CD4-positive, alpha-beta T cell treated with Interleukin-4 for 4 hours (primary cell): ENCODE measurements around the gene ACAT2.
A peak's percentile ranks its signal among the peaks of the same experiment; 100 is the strongest.
"Not testable (repeated sequence)": the region's sequence is repeated elsewhere in the genome, so short reads cannot be mapped to it uniquely, and the experiment has no call there.

Experiments used
- DNase-seq: peaks from one replicate; pipeline ENCODE4 v3.0.0-alpha.2; 2020

Gene ACAT2

DNA sequence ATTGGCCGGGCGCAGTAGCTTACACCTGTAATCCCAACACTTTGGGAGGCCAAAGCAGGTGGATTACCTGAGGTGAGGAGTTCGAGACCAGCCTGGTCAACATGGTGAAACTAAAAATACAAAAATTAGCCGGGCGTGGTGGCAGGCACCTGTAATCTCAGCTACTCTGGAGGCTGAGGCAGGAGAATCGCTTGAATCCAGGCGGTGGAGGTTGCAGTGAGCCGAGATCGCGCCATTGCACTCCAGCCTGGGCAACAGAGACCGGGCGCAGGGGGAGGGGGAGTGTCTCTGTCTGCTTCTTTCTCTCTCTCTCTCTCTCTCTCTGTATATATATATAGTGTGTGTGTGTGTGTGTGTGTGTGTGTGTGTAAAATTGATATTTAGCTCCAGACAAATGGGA lies 29.3 kb upstream of the ACAT2 start:
- not testable (repeated sequence) for DNase-seq

DNA sequence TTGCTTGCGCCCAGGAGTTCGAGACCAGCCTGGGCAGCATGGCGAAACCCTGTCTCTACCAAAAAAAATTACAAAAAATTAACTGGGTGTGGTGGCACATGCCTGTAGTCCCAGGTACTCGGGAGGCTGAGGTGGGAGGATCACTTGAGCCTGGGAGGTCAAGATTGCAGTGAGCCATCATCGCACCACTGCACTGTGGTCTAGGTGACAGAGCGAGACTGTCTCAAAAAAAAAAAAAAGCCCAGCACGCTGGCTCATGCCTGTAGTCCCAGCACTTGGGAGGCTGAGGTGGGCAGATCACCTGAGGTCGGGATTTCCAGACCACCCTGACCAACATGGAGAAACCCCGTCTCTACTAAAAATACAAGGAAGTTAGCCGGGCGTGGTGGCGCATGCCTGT lies 28.4 kb upstream of the ACAT2 start:
- DNase-seq: not testable (repeated sequence)

GRCh38 chr6:159736908-159737307 lies 24.9 kb upstream of the ACAT2 start:
- no peak for DNase-seq

- no peak for DNase-seq
Measured at GRCh38 chr6:159739341-159739740, 22.5 kb upstream of the ACAT2 start.

- no peak for DNase-seq
Measured at GRCh38 chr6:159742165-159742564, 19.7 kb upstream of the ACAT2 start.

DNA sequence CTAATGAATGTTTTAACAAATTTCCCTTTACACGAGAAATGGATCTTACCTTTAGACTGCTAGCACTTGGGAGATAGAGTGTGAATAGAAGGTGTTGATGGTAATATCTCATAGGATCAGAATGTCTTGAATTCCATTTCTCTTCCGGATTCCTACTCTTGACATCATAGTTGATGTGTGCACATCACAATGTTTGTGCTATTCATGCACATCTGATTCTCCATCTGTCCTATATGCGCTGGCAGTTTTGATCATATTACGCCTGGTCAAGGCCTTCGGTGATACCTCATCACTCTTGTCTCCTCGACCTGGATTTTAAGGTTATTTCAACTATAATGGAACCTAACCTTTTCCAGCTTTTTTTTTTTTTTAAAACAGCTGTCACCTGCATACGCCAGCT lies 16.8 kb upstream of the ACAT2 start:
- DNase-seq: no peak

DNA sequence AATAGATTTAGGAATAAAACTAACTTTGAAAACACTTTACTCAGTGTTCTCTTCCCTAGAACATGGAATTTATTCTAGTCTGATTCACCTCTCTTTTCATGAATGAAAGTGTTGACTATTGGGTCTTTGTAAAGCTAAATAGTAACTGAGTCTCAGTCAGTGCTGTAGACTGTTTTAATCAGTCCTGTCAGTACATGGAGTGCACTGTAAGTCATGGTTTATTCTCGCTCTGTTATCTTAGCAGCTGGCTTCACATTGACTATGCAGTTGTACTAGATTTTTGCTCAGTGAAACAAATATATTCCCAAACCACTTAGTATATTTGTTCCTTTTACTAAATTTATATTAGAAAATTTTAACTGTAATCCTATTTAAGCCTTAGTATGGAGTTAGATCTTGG lies 15.1 kb upstream of the ACAT2 start:
- no peak for DNase-seq

GRCh38 chr6:159748127-159748526 lies 13.7 kb upstream of the ACAT2 start:
- not testable (repeated sequence) for DNase-seq

DNA sequence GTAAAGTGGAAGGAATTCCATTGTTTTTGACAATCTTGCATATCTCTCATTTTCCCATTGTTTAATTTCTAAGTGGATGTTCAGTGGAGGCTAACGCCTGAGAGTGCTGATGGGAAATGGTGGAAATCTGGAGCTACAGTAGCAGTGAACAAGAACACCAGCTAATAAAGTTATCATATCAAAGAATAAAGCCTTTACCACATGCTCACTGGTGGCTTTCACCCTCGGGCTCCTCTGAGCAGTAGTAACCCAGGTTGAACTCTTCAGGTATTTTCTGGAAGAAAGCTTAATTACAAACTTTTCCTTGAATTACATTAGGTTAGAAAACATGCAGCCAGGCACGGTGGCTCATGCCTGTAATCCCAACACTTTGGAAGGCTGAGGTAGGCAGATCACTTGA lies 10.4 kb upstream of the ACAT2 start:
- no peak for DNase-seq

DNA sequence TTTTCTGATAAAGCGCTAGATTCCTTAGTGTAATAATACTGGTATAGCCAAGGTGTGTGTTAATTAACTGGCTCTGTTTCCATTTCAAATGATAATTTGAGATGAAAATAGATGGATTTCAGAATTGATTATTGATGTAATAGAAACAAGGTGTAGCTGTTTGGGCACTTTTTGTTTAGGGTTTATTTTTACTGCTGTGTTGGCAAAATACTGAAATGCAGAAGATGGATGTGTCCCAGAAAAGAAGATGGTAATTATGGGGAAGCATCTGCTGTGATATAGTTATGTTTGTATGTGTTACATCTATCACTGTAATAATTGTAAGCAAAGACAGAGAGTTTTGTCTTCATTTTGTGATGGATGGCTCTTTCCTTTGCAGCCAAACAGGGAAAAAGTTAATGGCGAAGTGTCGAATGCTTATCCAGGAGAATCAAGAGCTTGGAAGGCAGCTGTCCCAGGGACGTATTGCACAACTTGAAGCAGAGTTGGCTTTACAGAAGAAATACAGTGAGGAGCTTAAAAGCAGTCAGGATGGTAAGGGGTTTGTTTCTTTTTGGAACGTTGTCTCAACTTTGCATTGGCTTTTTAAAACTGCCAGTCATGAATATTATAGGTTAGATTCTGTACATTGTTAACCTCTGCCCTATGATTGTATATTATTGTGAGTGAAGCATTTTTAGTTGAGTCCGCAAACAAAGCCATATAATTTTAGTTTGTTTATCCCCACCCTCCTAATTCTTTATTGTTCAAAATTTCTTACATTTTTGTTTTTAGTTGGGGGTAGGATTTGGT lies 8.6 kb upstream of the ACAT2 start:
- DNase-seq: no peak

DNA sequence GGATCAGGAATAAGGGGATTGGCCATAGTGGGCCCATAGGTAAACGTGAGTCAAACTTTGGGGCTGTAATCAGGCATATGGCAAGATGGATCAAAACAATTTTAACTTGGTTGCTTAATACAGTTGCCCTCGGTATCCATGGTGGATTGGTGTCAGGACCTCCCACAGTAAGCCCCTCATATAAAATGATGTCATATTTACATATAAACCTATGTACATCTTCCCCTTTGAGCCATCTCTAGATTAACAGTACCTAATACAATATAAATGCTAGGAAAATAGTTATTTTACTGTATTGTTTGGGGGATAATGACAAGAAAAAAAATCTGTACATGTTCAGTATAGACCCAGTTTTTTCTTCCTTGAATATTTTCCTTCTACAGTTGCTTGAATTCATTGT lies 7.4 kb upstream of the ACAT2 start:
- no peak for DNase-seq

DNA sequence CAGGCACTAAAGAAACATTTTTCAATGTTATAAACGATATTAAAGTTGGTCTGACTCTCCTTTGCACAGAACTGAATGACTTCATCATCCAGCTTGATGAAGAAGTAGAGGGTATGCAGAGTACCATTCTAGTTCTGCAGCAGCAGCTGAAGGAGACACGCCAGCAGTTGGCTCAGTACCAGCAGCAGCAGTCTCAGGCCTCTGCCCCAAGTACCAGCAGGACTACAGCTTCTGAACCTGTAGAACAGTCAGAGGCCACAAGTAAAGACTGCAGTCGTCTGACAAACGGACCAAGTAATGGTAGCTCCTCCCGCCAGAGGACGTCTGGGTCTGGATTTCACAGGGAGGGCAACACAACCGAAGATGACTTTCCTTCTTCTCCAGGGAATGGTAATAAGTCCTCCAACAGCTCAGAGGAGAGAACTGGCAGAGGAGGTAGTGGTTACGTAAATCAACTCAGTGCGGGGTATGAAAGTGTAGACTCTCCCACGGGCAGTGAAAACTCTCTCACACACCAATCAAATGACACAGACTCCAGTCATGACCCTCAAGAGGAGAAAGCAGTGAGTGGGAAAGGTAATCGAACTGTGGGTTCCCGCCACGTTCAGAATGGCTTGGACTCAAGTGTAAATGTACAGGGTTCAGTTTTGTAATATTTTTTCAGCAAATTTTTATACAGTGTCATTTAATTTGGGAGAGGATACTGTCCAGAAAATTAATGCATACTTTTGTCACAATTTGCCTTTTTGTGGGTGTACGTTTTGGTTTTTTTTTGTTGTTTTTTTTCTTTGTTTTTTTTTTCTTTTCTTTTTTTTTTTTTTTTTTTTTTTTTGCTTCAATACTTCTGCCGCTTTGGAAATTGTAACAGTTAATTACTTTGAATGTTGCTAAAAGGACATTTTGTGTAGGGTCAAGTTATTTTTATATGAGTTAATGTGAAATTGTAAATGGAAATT lies 6.6 kb upstream of the ACAT2 start:
- DNase-seq: no peak

DNA sequence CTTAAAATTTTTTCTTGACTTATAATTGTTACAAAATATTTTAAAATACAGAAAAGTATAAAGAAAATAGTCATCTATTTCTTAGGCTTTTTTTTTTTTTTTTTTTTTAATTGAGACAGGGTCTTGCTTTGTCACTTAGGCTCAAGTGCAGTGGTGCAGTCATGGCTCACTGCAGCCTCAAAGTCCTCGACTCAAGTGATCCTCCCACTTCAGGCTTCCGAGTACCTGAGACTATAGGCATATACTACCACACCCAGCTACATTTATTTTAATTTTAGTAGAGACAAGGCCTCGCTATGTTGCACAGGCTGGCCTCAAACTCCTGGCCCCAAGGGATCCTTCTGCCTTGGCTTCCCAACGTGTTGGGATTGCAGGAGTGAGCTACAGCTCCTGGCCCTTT lies 5.3 kb upstream of the ACAT2 start:
- no peak for DNase-seq

- DNase-seq: no peak
Measured at GRCh38 chr6:159758031-159759001, 3.5 kb upstream of the ACAT2 start.

DNA sequence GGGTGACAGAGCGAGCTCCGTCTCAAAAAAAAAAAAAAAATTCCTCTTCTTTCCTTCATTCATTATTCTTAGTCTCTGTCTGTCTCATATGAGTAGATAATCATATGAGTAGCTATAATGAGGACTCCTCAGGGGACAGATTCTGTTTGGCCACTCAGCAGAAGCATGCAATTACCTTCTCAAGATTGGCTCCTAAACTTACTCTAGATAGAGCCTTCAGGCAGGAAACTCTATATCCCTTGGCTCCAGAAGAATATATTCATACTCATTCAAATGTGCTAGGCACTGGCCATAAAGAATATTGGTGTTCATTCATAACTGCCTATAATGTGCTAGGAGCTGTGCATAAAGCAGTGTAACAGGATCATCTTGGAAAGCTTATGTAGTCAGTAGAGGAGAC lies 2.2 kb upstream of the ACAT2 start:
- no peak for DNase-seq

- DNase-seq: no peak
Measured at GRCh38 chr6:159760602-159761057, 1.2 kb upstream of the ACAT2 start.

- no peak for DNase-seq
Measured at GRCh38 chr6:159761129-159761872, 544 bp upstream of the ACAT2 start.

DNA sequence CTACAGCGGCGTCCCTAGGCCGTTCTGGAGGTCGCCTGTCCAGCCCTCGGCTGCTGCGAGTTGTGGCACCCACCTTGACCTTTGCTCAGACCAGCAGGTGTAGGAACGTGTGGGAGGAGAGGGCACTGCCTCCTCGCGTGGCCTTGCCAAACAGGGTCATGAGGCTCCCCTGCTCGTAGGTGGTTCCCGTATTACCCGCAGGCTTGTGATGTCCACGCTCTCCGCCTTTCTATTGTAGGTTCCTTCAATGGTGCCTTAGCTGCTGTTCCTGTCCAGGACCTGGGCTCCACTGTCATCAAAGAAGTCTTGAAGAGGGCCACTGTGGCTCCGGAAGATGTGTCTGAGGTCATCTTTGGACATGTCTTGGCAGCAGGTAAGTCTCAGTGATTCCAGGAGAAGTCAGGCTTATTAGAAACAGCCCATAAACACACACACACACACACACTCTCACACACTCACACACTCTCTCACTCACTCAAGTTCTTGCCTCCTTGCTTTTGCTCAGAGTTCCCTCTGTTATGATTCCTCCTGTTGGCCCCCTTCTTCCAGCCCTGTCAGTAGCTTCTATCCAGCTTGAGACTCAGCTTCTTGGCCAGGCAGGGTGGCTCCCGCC lies 942 bp downstream of the ACAT2 start:
- peak; percentile 40 for DNase-seq

GRCh38 chr6:159766906-159767305 lies 5.1 kb downstream of the ACAT2 start:
- DNase-seq: no peak

DNA sequence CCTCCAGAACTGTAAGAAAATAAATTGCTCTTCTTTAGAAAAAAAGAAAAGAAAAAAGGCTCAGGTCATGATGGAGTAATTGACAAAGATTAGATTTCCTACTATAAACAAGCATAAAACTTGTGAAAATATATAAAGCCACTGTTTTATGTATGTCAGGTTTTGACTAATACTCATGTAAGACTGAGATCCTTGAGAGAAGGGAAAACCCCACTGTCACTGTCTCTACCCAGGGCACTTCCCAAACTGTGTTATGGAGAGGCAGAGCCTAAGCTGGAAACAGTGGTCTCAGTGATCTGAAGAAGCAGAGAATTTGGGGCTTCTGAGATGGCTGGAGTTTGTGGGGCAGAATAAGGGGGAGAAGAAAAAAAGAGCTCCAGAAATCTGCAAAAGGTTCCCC lies 7.6 kb downstream of the ACAT2 start:
- DNase-seq: no peak

GRCh38 chr6:159772196-159772595 lies 10.4 kb downstream of the ACAT2 start:
- DNase-seq: no peak
